ENCODE results near the gene CRX. TPM values are rescaled to one million over a fixed set of nuclear protein-coding genes. Genes with fewer than 3 reads are reported as not detected.
"Not testable (repeated sequence)": the region's sequence is repeated elsewhere in the genome, so short reads cannot be mapped to it uniquely, and the experiment has no call there.

Gene CRX
- total RNA-seq, 2 experiments from 2014 or later: not detected

- ATAC-seq (no peak), DNase-seq (no peak)
- no peak overlapping the region for H3K4me3 Mint-ChIP-seq
- H3K4me1 Mint-ChIP-seq: peaks cover 7% of the 10 kb centered on the region
- CTCF ChIA-PET: interaction anchor here (0.9 to 1.1 kb wide), 2 partner anchors 10 to 16 kb away, joined by 3 read pairs; no protein-coding TSS in a partner anchor
- no peaks in the 10 kb centered on the region for H3K9me3 Mint-ChIP-seq (ENCODE audit: low read depth)
- H3K27ac Mint-ChIP-seq: no peak overlapping the region
- H3K27me3 Mint-ChIP-seq: peaks cover 29% of the 10 kb centered on the region
- no peaks in the 10 kb centered on the region for H3K36me3 Mint-ChIP-seq
Observed at GRCh38 chr19:47853003-47853402, 31.3 kb downstream of the CRX start.

DNA sequence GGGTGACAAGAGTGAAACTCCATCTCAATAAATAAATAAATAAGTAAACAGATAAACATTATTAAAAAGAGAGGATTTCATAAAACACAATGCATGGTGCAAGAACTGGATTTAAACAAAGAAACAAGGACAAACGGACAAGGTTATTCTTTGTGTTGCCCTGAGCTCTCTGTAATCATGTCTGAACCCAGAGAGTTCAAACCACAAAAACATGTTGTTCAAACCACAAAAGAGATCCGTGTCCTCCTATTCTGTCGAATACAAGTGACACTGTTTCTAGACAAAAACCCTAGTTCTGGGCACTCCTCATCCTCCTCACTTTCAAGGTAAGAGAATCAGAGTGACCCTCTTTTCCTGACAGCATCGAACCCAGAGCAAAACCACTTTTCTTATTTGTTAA is 32.7 kb downstream of the CRX start:
- DNase-seq: no peak
- Mint-ChIP-seq H3K27ac (no peak overlapping the region), H3K27me3 (peaks cover 19% of the 10 kb centered on the region), H3K4me1 (peaks cover 4% of the 10 kb centered on the region), H3K4me3 (no peak overlapping the region), H3K9me3 (ENCODE audit: low read depth) (no peaks in the 10 kb centered on the region), H3K36me3 (no peaks in the 10 kb centered on the region)
- ATAC-seq: no peak
- CTCF ChIA-PET: no interaction called here

DNA sequence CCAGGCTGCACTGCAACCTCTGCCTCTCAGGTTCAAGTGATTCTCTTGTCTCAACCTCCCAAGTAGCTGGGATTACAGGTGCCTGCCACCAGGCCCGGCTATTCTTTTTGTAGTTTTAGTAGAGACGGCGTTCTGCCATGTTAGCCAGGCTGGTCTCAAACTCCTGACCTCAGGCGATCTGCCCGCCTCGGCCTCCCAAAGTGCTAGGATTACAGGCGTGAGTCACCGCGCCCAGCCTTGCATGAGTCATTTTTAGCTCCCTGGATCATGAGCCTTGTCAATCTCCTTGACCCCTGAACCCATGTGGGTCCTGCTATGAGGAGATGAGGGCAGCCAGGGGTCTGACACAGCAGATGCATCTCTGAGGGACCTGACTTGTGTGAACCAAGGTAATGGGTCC is 36.5 kb downstream of the CRX start:
- CTCF ChIA-PET: interaction anchor here (1.1 kb wide), 1 partner anchor 8 kb away, joined by 3 read pairs; no protein-coding TSS in a partner anchor
- not testable (repeated sequence) for H3K36me3 Mint-ChIP-seq; DNase-seq; H3K27ac Mint-ChIP-seq; ATAC-seq; H3K4me3 Mint-ChIP-seq; H3K9me3 Mint-ChIP-seq (ENCODE audit: low read depth); H3K4me1 Mint-ChIP-seq
- peaks cover 11% of the 10 kb centered on the region for H3K27me3 Mint-ChIP-seq

DNA sequence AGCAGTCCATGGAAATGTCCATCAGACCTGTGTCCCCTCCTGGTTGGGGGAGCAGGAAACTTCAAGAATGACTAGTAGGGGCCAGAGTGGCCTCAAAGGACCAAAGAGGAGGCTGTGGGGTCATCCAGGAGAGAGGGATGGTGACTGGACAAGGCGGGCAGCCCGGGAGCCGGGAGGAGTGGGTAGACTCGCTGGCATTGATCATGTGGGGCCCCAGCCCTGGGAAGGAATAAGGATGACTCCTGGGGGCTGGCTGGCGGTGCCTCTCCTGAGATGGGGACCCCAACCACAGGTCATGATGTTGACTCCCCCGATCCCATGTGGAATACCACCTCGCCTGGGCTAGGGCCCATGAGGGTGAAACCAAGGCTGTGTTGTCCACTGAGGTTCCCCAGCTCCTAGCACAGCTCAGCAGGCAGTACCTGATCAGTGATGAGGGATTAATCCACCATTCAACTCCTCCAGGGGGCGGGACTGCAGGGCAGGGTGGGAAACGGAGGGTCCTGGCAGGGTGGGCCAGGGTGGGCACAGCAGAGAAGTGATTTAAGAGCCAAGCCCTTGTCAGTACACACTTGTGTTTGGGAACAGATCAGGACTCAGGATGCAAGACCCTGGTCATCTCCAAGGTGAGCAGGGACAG is 37.0 kb downstream of the CRX start, which contains the start of gene TPRX2:
Gene TPRX2, plus strand, starts transcription at position 590 of the 640 bp plus-strand sequence. Its CDS starts 12 bp downstream, at position 602.
- H3K36me3 Mint-ChIP-seq; CTCF ChIA-PET; DNase-seq; H3K4me3 Mint-ChIP-seq; H3K9me3 Mint-ChIP-seq (ENCODE audit: low read depth); H3K27me3 Mint-ChIP-seq; ATAC-seq; H3K27ac Mint-ChIP-seq; H3K4me1 Mint-ChIP-seq: not testable (repeated sequence)

GRCh38 chr19:47859838-47860237 is 38.1 kb downstream of the CRX start:
- H3K36me3 Mint-ChIP-seq; H3K4me3 Mint-ChIP-seq; CTCF ChIA-PET; H3K27ac Mint-ChIP-seq; ATAC-seq; H3K9me3 Mint-ChIP-seq (ENCODE audit: low read depth); H3K27me3 Mint-ChIP-seq; DNase-seq; H3K4me1 Mint-ChIP-seq: not testable (repeated sequence)

DNA sequence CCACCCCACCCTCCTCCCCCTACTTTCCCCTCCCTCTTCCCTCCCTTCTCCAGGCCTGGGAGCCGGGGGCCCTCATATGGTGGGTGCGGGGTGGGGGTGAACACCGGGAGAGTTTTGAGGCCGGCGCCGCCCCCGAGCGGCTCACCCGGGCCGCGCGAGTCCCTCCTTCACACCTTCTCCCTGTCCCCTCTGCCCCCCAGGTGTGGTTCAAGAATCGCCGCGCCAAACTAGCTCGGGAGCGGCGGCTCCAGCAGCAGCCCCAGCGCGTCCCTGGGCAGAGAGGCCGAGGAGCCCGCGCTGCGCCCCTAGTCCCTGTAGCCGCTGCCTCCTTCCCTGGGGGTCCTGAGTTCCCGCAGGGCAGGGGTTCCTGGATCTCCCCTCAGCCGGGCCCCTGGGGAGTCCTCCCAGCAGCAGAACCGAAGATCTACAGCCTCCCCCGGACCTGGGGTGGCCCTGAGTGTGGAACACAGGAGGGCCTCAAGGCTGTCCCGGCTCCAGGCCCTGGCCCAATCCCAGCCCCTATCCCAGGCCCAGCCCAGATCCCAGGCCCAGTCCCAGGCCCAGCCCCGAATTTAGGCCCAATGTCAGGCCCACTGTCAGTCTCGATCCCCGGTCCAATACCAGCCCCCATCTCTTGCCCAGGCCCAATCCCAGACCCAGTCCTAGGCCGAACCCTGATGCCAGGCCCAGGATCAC is 39.0 kb downstream of the CRX start:
- no peak for DNase-seq
- H3K36me3 Mint-ChIP-seq: no peaks in the 10 kb centered on the region

DNA sequence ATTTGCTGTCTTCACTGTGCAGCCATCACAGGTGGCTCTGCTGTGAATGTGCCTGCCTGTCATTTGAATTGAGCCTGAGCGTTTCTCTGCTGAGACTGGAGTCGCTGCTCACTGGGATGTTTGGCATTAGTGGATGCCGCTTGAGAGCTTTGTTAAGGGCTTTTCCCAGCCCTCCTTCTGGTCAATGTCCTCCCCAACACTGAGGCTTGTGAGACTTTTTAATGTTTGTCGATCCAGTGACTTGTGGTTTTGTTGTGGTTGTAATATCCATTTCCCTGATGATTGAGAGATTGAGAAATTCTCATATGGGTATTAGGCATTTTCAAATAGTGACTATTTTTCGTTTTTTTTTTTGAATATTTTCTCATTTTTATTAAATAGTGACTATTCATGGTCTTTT is 39.9 kb downstream of the CRX start:
- no peaks in the 10 kb centered on the region for H3K36me3 Mint-ChIP-seq
- no peak overlapping the region for H3K4me3 Mint-ChIP-seq

More for the DNA sequence above, 39.0 kb downstream of the CRX start:
- no peak for ATAC-seq
- Mint-ChIP-seq H3K4me1 (no peaks in the 10 kb centered on the region), H3K9me3 (ENCODE audit: low read depth) (no peaks in the 10 kb centered on the region), H3K27ac (no peak overlapping the region), H3K27me3 (peaks cover 6% of the 10 kb centered on the region), H3K4me3 (no peak overlapping the region)
- CTCF ChIA-PET: no interaction called here

DNA sequence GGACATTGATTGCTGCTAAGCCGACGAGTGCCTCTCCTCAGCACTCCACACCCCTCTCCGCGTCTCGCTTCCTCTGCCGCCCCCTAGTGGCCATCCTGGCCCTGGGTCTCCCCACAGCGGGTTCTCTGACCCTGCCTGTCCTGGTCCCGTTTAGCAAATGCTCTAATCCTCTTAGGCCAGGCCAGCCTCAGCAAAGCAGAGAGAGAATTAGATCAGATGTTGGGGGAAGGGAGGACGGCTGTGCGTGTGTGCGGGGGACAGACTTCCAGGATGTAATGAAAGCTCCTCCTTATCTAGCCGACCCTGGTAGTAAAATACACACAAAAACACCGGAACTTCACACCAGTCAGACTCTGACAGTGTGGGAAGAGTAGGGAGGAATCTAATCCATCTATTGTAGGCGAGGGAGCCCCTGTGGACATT is 41.8 kb downstream of the CRX start:
- ATAC-seq (peak; percentile 89), DNase-seq (peak; percentile 85)
- CTCF ChIA-PET: interaction anchor here (0.6 to 2.6 kb wide), 10 partner anchors 8 to 73 kb away, joined by 3 to 11 read pairs (median 4); no protein-coding TSS in a partner anchor
- Mint-ChIP-seq H3K4me3 (no peak overlapping the region), H3K9me3 (ENCODE audit: low read depth) (no peaks in the 10 kb centered on the region), H3K27me3 (peaks cover 6% of the 10 kb centered on the region), H3K4me1 (no peaks in the 10 kb centered on the region), H3K36me3 (no peaks in the 10 kb centered on the region), H3K27ac (no peak overlapping the region)

More for the DNA sequence above, 39.9 kb downstream of the CRX start:
- ATAC-seq (no peak), DNase-seq (no peak)
- no peaks in the 10 kb centered on the region for H3K9me3 Mint-ChIP-seq (ENCODE audit: low read depth)
- no peak overlapping the region for H3K27ac Mint-ChIP-seq
- H3K4me1 Mint-ChIP-seq: no peaks in the 10 kb centered on the region
- CTCF ChIA-PET: no interaction called here
- peaks cover 6% of the 10 kb centered on the region for H3K27me3 Mint-ChIP-seq

DNA sequence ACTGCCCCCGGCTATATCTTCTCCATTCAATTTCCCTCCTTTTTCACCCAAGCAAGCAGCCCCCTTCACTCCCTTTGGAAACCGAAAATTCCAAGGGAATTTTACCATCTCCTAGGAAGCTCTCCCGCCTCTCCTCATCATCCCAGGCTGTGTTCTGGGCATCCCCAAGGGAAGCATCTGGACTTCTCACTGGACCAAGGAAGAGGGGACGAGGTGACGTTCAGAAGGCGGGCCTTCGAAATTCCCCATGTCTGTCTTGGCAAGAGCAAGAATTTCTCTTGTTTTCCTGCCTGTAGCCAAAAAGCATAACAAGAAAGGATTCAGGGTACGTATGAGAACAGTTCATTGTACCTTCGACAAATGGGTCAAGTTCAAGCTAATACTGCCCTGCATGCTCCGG is 43.4 kb downstream of the CRX start:
- Mint-ChIP-seq H3K9me3 (ENCODE audit: low read depth) (no peaks in the 10 kb centered on the region), H3K27ac (no peak overlapping the region), H3K36me3 (no peaks in the 10 kb centered on the region), H3K4me3 (no peak overlapping the region), H3K27me3 (peaks cover 6% of the 10 kb centered on the region), H3K4me1 (no peaks in the 10 kb centered on the region)
- DNase-seq: no peak
- CTCF ChIA-PET: interaction anchor here (1.0 to 1.5 kb wide), 2 partner anchors 17 to 37 kb away, joined by 4 to 5 read pairs; no protein-coding TSS in a partner anchor
- no peak for ATAC-seq

GRCh38 chr19:47878906-47879305 is 57.2 kb downstream of the CRX start:
- no peaks in the 10 kb centered on the region for H3K27me3 Mint-ChIP-seq
- H3K4me1 Mint-ChIP-seq: no peaks in the 10 kb centered on the region
- DNase-seq: no peak
- no peak overlapping the region for H3K27ac Mint-ChIP-seq
- no peak for ATAC-seq
- no peaks in the 10 kb centered on the region for H3K36me3 Mint-ChIP-seq
- CTCF ChIA-PET: no interaction called here
- H3K4me3 Mint-ChIP-seq: no peak overlapping the region
- peaks cover 3% of the 10 kb centered on the region for H3K9me3 Mint-ChIP-seq (ENCODE audit: low read depth)

DNA sequence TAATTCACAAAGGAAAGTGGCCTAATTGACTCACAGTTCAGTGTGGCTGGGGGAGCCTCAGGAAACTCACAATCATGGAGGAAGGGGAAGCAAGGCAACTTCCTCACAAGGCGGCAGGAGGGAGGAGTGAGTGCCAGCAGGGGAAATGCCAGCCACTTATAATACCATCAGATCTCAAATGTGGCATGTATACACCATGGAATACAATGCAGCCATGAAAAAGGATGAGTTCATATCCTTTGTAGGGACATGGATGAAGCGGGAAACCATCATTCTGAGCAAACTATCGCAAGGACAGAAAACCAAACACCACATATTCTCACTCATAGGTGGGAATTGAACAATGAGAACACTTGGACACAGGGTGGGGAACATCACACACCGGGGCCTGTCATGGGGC is 57.6 kb downstream of the CRX start:
- H3K4me1 Mint-ChIP-seq; H3K27ac Mint-ChIP-seq; H3K27me3 Mint-ChIP-seq; H3K36me3 Mint-ChIP-seq; ATAC-seq; H3K4me3 Mint-ChIP-seq; DNase-seq; CTCF ChIA-PET; H3K9me3 Mint-ChIP-seq (ENCODE audit: low read depth): not testable (repeated sequence)

- Mint-ChIP-seq H3K36me3 (no peaks in the 10 kb centered on the region), H3K27me3 (peaks cover 7% of the 10 kb centered on the region), H3K4me1 (no peaks in the 10 kb centered on the region), H3K4me3 (no peak overlapping the region), H3K27ac (no peak overlapping the region), H3K9me3 (ENCODE audit: low read depth) (peaks cover 3% of the 10 kb centered on the region)
- CTCF ChIA-PET: no interaction called here
- DNase-seq (no peak), ATAC-seq (no peak)
Observed at GRCh38 chr19:47881757-47882156, 60.0 kb downstream of the CRX start.

GRCh38 chr19:47882890-47883289 is 61.2 kb downstream of the CRX start:
- Mint-ChIP-seq H3K27ac (no peak overlapping the region), H3K27me3 (peaks cover 7% of the 10 kb centered on the region), H3K4me3 (no peak overlapping the region), H3K4me1 (no peaks in the 10 kb centered on the region), H3K9me3 (ENCODE audit: low read depth) (peaks cover 3% of the 10 kb centered on the region), H3K36me3 (no peaks in the 10 kb centered on the region)
- DNase-seq (no peak), ATAC-seq (no peak)
- CTCF ChIA-PET: no interaction called here

DNA sequence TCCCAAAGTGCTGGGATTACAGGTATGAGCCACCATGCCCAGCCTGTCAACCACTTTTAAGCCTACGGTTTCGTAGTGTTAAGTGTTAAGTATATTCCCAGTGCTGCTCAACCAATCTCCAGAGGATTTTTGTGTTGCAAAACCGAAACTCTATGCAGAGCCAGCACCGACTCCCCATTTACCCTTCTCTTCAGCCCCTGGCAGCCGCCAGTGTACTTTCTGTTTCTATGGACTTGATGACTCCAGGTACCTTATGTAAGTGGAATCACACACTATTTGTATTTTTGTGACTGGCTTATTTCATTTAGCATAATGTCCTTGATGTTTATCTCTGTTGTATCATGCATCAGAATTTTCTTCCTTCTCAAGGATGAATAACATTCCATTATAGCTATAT is 63.3 kb downstream of the CRX start:
- H3K27ac Mint-ChIP-seq: no peak overlapping the region

More for the DNA sequence above, 63.3 kb downstream of the CRX start:
- Mint-ChIP-seq H3K9me3 (ENCODE audit: low read depth) (no peaks in the 10 kb centered on the region), H3K4me3 (no peak overlapping the region), H3K27me3 (peaks cover 7% of the 10 kb centered on the region), H3K4me1 (no peaks in the 10 kb centered on the region), H3K36me3 (no peaks in the 10 kb centered on the region)
- CTCF ChIA-PET: no interaction called here
- DNase-seq (no peak), ATAC-seq (no peak)
